Body of pancreas (tissue), 4 donors: Measurements from ENCODE around the gene CENPS.

Experiments used
- POLR2A ChIP-seq, 3 donors: fragments of 450-650 bp; IDR thresholded peaks; one replicate each; pipeline ENCODE4 v1.6.1; 2016; ENCODE audit warnings: antibody characterized with exemption in 3 of 3, mild to moderate bottlenecking in 2 of 3
- TF ChIP-seq, protein P1 (sequence below), 7 experiments: fragments of 450-650 bp in 4 of 7; fragments of 200-600 bp in 3 of 7; sonication (generic) in 3 of 7; IDR thresholded peaks; one replicate each; pipeline ENCODE4 v1.5.1; 2016 to 2019; ENCODE audit warnings: antibody characterized with exemption in 7 of 7

DNA sequence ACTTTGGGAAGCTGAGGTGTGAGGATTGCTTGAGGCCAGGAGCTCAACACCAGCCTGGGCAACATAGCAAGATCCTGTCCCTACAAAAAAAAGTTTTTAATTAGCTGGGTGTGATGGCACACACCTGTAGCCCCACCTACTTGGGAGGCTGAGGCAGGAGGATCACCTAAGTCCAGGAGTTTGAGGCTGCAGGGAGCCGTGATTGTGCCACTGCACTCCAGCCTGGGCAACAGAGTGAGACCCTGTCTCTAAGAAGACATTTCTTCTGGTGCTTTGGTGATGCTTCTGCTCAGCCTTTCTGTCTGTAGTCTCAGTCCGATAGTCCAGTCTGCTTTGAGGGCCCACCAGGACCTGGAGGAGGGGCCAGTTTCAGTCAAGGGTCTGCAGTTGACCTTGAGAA lies 23.0 kb upstream of the CENPS start:
- TF ChIP-seq, protein P1, sequence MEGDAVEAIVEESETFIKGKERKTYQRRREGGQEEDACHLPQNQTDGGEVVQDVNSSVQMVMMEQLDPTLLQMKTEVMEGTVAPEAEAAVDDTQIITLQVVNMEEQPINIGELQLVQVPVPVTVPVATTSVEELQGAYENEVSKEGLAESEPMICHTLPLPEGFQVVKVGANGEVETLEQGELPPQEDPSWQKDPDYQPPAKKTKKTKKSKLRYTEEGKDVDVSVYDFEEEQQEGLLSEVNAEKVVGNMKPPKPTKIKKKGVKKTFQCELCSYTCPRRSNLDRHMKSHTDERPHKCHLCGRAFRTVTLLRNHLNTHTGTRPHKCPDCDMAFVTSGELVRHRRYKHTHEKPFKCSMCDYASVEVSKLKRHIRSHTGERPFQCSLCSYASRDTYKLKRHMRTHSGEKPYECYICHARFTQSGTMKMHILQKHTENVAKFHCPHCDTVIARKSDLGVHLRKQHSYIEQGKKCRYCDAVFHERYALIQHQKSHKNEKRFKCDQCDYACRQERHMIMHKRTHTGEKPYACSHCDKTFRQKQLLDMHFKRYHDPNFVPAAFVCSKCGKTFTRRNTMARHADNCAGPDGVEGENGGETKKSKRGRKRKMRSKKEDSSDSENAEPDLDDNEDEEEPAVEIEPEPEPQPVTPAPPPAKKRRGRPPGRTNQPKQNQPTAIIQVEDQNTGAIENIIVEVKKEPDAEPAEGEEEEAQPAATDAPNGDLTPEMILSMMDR (IDR thresholded peaks at IDR 0.05), result no peak
- no peak for TF ChIP-seq POLR2A (IDR thresholded peaks at IDR 0.05)
